Rectal smooth muscle tissue (tissue), 1 donor: ENCODE measurements around the gene CD96.

Experiments used
- H3K27ac ChIP-seq: one replicate; pipeline ENCODE4 v1.7.0; 2013; ENCODE audit warnings: low read depth, low read length, inconsistent platforms
- H3K27me3 ChIP-seq: one replicate; pipeline ENCODE4 v1.7.0; 2013; ENCODE audit warnings: low read length; ENCODE audit not compliant: control insufficient read depth, insufficient read depth
- H3K36me3 ChIP-seq: one replicate; pipeline ENCODE4 v1.7.0; 2013; ENCODE audit warnings: low read length; ENCODE audit not compliant: control insufficient read depth, insufficient read depth
- H3K4me1 ChIP-seq: one replicate; pipeline ENCODE4 v1.7.0; 2013; ENCODE audit warnings: low read length; ENCODE audit not compliant: control insufficient read depth, insufficient read depth
- H3K4me3 ChIP-seq: one replicate; pipeline ENCODE4 v1.7.0; 2013; ENCODE audit warnings: low read length
- H3K9ac ChIP-seq: one replicate; pipeline ENCODE4 v1.7.0; 2013; ENCODE audit warnings: low read length

Gene CD96

DNA sequence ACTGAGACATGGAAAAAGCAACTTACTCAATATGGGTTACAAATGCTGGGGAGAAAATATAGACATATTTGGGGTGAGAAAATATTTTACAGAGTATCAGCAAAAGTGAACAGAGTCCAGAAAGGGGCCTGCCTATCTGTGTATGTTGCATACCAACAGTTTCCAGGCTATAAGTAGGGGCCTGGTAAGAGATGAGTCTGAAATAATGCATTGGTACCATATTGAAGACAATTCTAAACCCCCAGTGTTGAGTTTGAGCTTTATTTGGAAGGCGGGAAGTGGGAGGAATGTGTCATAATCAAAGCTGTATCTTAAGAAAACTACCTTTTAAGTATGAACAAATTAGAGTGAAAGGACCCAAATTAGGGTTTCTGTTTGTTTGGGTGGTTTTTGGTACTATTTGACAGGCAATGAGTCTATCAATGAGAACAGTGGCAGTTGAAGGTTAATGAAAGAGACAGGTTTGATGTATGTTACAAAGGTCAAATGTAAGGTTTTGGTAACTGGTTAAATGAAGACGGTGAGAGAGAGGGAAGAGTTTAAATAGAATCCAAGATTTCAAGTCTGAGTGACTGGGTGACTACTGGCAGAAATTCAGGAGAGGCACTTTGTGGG lies 159.4 kb downstream of the CD96 start:
- no peak overlapping the region for H3K4me3 ChIP-seq
- no peak overlapping the region for H3K9ac ChIP-seq
- no peaks in the 10 kb centered on the region for H3K27me3 ChIP-seq
- no peak overlapping the region for H3K27ac ChIP-seq
- no peaks in the 10 kb centered on the region for H3K4me1 ChIP-seq
- no peaks in the 10 kb centered on the region for H3K36me3 ChIP-seq
